Trophoblast cell (in vitro differentiated cells and primary cell): ENCODE measurements around the gene DACT1.

Source experiments
- DNase-seq, 2 donors: peaks; one replicate each; pipeline ENCODE4 v3.0.0-alpha.2; 2016
- H2AFZ ChIP-seq: 2 replicates; pipeline ENCODE4 v1.6.1; 2013; ENCODE audit warnings: low read length, moderate library complexity, mild to moderate bottlenecking; ENCODE audit not compliant: insufficient read depth, poor library complexity
- H2AK5ac ChIP-seq: 2 replicates; pipeline ENCODE4 v1.6.1; 2013; ENCODE audit warnings: mild to moderate bottlenecking, low read length
- H2BK120ac ChIP-seq: 2 replicates; pipeline ENCODE4 v1.6.1; 2013; ENCODE audit warnings: low read length, mild to moderate bottlenecking, moderate library complexity; ENCODE audit not compliant: insufficient read depth, poor library complexity
- H2BK12ac ChIP-seq: 2 replicates; pipeline ENCODE4 v1.6.1; 2013; ENCODE audit warnings: mild to moderate bottlenecking, low read length, moderate library complexity
- H2BK5ac ChIP-seq: 2 replicates; pipeline ENCODE4 v1.6.1; 2013; ENCODE audit warnings: low read length, low read depth, moderate library complexity, mild to moderate bottlenecking; ENCODE audit not compliant: poor library complexity
- H3K14ac ChIP-seq: 2 replicates; pipeline ENCODE4 v1.6.1; 2013; ENCODE audit warnings: mild to moderate bottlenecking, low read length
- H3K18ac ChIP-seq: 2 replicates; pipeline ENCODE4 v1.6.1; 2013; ENCODE audit warnings: mild to moderate bottlenecking, low read length
- H3K23ac ChIP-seq: 2 replicates; pipeline ENCODE4 v1.6.1; 2013; ENCODE audit warnings: low read length
- H3K27ac ChIP-seq: 2 replicates; pipeline ENCODE4 v1.5.1; 2013; ENCODE audit warnings: low read depth, mild to moderate bottlenecking, inconsistent platforms, low read length, moderate library complexity
- H3K27me3 ChIP-seq: 2 replicates; pipeline ENCODE4 v1.6.1; 2013; ENCODE audit warnings: inconsistent platforms, mild to moderate bottlenecking, low read length, moderate library complexity; ENCODE audit not compliant: insufficient read depth
- H3K36me3 ChIP-seq, 2 experiments: 1 replicate in 1 of 2; 2 replicates in 1 of 2; pipeline ENCODE4 v1.6.1; 2013; ENCODE audit warnings: low read length in 2 of 2, mild to moderate bottlenecking in 2 of 2, moderate library complexity in 1 of 2; ENCODE audit not compliant: insufficient read depth in 2 of 2, control insufficient read depth in 1 of 2
- H3K4ac ChIP-seq: 2 replicates; pipeline ENCODE4 v1.6.1; 2013; ENCODE audit warnings: low read depth, mild to moderate bottlenecking, low read length, moderate library complexity
- H3K4me1 ChIP-seq, 2 experiments: 1 replicate in 1 of 2; 2 replicates in 1 of 2; pipeline ENCODE4 v1.6.1; 2013; ENCODE audit warnings: low read length in 2 of 2, mild to moderate bottlenecking in 2 of 2, moderate library complexity in 1 of 2; ENCODE audit not compliant: insufficient read depth in 2 of 2, control insufficient read depth in 1 of 2
- H3K4me2 ChIP-seq: 2 replicates; pipeline ENCODE4 v1.6.1; 2013; ENCODE audit warnings: inconsistent platforms, mild to moderate bottlenecking, low read length, moderate library complexity
- H3K4me3 ChIP-seq: 2 replicates; pipeline ENCODE4 v1.5.1; 2013; ENCODE audit warnings: mild to moderate bottlenecking, low read depth, low read length, inconsistent platforms
- H3K79me1 ChIP-seq: one replicate; pipeline ENCODE4 v1.6.1; 2013; ENCODE audit warnings: low read length
- H3K79me2 ChIP-seq: 2 replicates; pipeline ENCODE4 v1.6.1; 2013; ENCODE audit warnings: low read length, mild to moderate bottlenecking; ENCODE audit not compliant: control insufficient read depth, insufficient read depth, poor library complexity
- H3K9ac ChIP-seq: 2 replicates; pipeline ENCODE4 v1.6.1; 2013; ENCODE audit warnings: mild to moderate bottlenecking, low read length
- H3K9me3 ChIP-seq: 2 replicates; pipeline ENCODE4 v1.6.1; 2013; ENCODE audit warnings: low read depth, mild to moderate bottlenecking, control low read depth, inconsistent platforms, low read length; ENCODE audit not compliant: insufficient read depth
- H4K12ac ChIP-seq: 2 replicates; pipeline ENCODE4 v1.6.1; 2013; ENCODE audit warnings: low read depth, mild to moderate bottlenecking, low read length, moderate library complexity
- H4K8ac ChIP-seq: 2 replicates; pipeline ENCODE4 v1.6.1; 2013; ENCODE audit warnings: low read depth, mild to moderate bottlenecking, low read length, moderate library complexity
- H4K91ac ChIP-seq: one replicate; pipeline ENCODE4 v1.6.1; 2013; ENCODE audit warnings: low read depth, mild to moderate bottlenecking, low read length, moderate library complexity
- WGBS: extraction: QIAGEN DNeasy Blood & Tissue Kit; methylation state at CpG from one replicate; pipeline ENCODE4 v1.1.7; 2013; ENCODE audit warnings: missing lambda C conversion rate; ENCODE audit not compliant: insufficient read length, insufficient coverage; ENCODE audit errors: extremely low coverage; 5-methylcytosine and 5-hydroxymethylcytosine counted together

DACT1 gene

DNA sequence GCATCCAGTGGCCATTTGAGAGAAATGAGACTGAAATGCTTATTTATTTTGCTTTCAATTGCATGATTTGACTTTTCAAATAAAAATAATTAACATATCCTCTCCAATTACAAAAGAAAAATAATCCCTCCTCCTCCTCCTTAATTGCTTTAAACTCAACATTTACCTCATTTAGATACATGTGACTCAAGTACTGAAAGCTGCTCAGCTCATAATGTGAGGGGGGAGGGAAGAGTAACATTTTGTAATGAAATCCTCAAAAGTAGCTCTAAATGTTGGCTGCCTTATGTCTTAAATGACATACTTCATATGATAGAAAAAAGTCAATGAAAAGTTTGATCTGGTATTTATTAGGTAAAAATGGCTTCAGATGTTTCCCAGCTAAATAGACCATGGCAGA, 29.0 kb downstream of the DACT1 start:
- Histone ChIP-seq H4K91ac (no peak overlapping the region), H3K9ac (no peak overlapping the region), H3K23ac (no peak overlapping the region)

GRCh38 chr14:58667900-58668299, 30.1 kb downstream of the DACT1 start:
- no peak overlapping the region for H3K27ac ChIP-seq
- no peaks in the 10 kb centered on the region for H3K36me3 ChIP-seq
- H2BK120ac ChIP-seq: peak overlapping the region; percentile 87
- H3K4me2 ChIP-seq: no peak overlapping the region
- WGBS: no CpG with 5 or more reads among the region's 5 CpGs
- no peak for DNase-seq
- H3K9me3 ChIP-seq: no peaks in the 10 kb centered on the region
- H4K8ac ChIP-seq: no peak overlapping the region
- peak overlapping the region; percentile 47 for H2BK5ac ChIP-seq
- H3K14ac ChIP-seq: no peak overlapping the region
- peaks cover 2% of the 10 kb centered on the region for H3K79me2 ChIP-seq
- no peak overlapping the region for H3K4ac ChIP-seq
- H4K91ac ChIP-seq: no peak overlapping the region
- peaks cover 4% of the 10 kb centered on the region for H3K79me1 ChIP-seq
- H4K12ac ChIP-seq: no peak overlapping the region
- H3K9ac ChIP-seq: no peak overlapping the region
- H3K4me1 ChIP-seq: peaks cover 12 to 15% of the 10 kb centered on the region in 2 experiments
- no peak overlapping the region for H3K23ac ChIP-seq
- no peaks in the 10 kb centered on the region for H3K27me3 ChIP-seq
- H3K4me3 ChIP-seq: no peak overlapping the region
- no peak overlapping the region for H2AK5ac ChIP-seq
- peak overlapping the region; percentile 66 for H3K18ac ChIP-seq
- H2BK12ac ChIP-seq: peak overlapping the region; percentile 96
- H2AFZ ChIP-seq: no peak overlapping the region

More for the DNA sequence above, 29.0 kb downstream of the DACT1 start:
- Histone ChIP-seq H3K27me3 (no peaks in the 10 kb centered on the region), H3K4me3 (no peak overlapping the region), H3K79me2 (peaks cover 2% of the 10 kb centered on the region), H3K4ac (no peak overlapping the region), H2AK5ac (no peak overlapping the region), H3K36me3 (no peaks in the 10 kb centered on the region), H4K12ac (no peak overlapping the region), H2BK12ac (no peak overlapping the region), H3K27ac (no peak overlapping the region), H2BK5ac (no peak overlapping the region), H3K79me1 (peaks cover 4% of the 10 kb centered on the region), H3K18ac (no peak overlapping the region), H2BK120ac (no peak overlapping the region), H3K9me3 (no peaks in the 10 kb centered on the region), H2AFZ (no peak overlapping the region), H3K4me2 (no peak overlapping the region), H3K4me1 (peaks cover 12 to 15% of the 10 kb centered on the region in 2 experiments), H4K8ac (no peak overlapping the region), H3K14ac (no peak overlapping the region)
- DNase-seq: no peak

DNA sequence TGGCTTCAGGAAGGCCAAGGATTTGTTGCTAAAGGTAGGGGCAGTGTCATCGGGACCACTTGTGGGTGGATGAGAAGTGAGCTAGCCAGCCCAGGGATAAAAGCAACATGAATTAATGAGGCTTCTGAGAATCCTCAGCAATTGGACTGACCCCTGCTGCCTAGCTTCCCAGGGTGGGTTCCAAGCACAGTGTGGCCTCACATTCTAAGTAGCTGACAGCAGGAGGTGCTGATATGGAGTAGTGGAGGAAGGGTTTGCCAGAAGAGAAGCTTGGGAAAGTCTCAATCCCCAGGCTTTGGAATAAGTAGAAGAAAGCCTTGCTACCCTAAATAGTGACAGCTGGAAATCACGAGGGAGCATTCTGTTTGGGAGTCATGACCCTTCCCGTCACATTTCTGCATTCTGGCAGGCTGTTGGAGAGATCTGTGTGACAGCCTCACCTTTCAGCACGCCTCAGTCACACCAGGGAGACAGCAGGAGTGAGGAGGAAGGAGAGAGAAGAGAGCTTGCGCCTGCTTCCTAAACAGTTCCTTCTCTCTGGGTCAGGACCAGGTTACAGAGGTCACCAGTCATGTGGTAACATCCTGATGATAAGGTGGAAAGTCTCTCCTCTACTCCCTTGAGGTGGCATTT, 31.2 kb downstream of the DACT1 start:
- Histone ChIP-seq H4K91ac (no peak overlapping the region), H3K4me2 (no peak overlapping the region), H3K14ac (no peak overlapping the region), H3K79me1 (peaks cover 4% of the 10 kb centered on the region), H3K4me3 (no peak overlapping the region), H3K23ac (no peak overlapping the region), H3K79me2 (peaks cover 2% of the 10 kb centered on the region), H2BK5ac (no peak overlapping the region), H3K36me3 (no peaks in the 10 kb centered on the region), H2BK120ac (no peak overlapping the region), H3K9ac (no peak overlapping the region), H3K27me3 (no peaks in the 10 kb centered on the region), H2BK12ac (no peak overlapping the region), H3K27ac (no peak overlapping the region), H3K4ac (no peak overlapping the region), H3K4me1 (peaks cover 11 to 15% of the 10 kb centered on the region in 2 experiments), H3K18ac (no peak overlapping the region), H4K12ac (no peak overlapping the region), H4K8ac (no peak overlapping the region), H2AFZ (no peak overlapping the region), H3K9me3 (no peaks in the 10 kb centered on the region), H2AK5ac (no peak overlapping the region)
- WGBS: no CpG with 5 or more reads among the region's 5 CpGs
- DNase-seq: no peak

DNA sequence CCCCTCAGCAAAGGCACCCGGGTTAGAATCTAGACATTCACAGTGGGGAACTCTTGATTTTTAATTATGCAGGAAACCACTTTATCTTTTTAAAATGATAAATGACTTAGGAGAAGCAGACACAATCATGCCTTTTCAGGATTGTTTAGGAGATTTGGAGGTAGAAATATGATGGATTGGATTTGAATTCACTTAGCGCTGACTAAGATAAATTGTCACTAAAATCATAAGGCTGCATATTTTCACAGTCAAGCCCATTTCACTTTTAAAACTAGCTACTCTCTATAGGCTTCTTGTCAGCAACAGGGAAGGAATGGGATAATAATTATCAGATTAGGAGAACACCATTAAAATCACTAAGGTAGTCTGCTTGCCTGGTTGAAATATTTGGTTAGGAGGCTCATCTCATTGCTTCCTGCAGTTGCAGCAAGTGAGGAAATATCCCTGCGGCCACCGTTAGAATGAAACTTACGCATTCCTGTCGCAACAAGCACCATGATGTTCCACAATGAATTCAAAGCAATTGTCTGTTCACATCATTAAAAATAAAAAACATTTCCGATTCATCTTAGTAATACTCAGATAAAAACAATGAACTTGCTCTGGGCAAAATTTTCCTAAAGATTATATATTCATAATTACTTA, 31.9 kb downstream of the DACT1 start:
- H3K4ac ChIP-seq: no peak overlapping the region
- no CpG with 5 or more reads among the region's 7 CpGs for WGBS

More for the DNA sequence above, 31.9 kb downstream of the DACT1 start:
- Histone ChIP-seq H2AFZ (no peak overlapping the region), H3K14ac (no peak overlapping the region), H3K79me1 (peaks cover 4% of the 10 kb centered on the region), H2BK120ac (no peak overlapping the region), H3K79me2 (peaks cover 2% of the 10 kb centered on the region), H3K18ac (no peak overlapping the region), H4K12ac (no peak overlapping the region), H4K8ac (no peak overlapping the region), H3K27me3 (no peaks in the 10 kb centered on the region), H3K4me1 (peaks cover 9 to 13% of the 10 kb centered on the region in 2 experiments), H2BK12ac (no peak overlapping the region), H4K91ac (no peak overlapping the region), H2BK5ac (no peak overlapping the region), H3K36me3 (no peaks in the 10 kb centered on the region), H3K4me2 (no peak overlapping the region), H3K27ac (no peak overlapping the region), H2AK5ac (no peak overlapping the region), H3K9me3 (no peaks in the 10 kb centered on the region), H3K4me3 (no peak overlapping the region), H3K9ac (no peak overlapping the region), H3K23ac (no peak overlapping the region)
- DNase-seq: peak; percentile 22 to 59
